NCI-H345 (cell line): ENCODE results near the gene DQX1.
A peak's percentile ranks its signal among the peaks of the same experiment; 100 is the strongest.

ENCODE experiments used
- DNase-seq: peaks from one replicate; lab custom pipeline; 2025; lab: John Stamatoyannopoulos, UW

The DQX1 gene

DNA sequence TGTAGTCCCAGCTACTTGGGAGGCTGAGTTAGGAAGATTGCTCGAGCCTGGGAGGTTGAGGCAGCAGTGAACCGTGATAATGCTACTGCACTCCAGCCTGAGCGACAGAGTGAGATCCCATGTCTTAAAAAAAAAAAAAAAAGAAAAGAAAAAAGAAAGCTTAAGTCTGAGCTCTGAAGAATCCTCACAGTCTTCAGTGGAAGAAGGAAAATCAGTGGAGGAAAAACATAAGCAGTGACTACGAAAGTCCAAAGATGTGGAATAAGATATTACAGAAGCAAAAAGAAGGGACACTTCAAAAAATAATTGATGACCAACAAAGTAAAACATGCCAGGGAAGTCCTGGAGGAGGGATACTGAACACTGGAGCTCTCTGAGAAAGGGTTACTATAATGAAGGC lies 15.8 kb downstream of the DQX1 start:
- DNase-seq = no peak

DNA sequence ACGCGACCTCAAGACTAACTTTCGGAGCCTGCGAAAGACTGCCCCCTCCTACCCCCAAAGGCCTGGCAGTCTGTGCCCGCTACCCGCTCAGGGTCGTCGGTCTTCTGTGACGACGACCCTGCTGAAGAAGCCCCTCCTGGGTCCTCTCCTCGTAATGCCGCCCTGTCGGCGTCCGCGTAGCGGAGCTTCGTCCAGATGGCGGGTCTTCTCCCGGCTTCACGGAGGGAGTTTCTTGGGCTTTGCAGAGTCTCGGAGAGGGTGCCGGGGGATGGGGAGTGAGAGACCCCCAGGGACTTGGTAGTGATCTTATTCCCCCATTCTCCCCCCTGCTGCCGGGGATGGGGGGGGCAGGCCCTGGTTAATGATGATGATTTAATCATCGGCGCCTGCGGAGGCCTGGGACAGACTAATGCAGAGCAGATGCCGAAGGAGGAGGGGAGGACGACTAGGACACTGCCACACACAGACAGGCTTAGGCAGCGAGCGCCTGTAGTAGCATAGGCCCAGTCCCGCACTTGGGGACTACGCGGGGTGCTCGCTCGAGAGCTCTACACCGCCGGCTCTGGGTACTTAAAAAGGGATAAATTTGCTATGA lies 18.0 kb downstream of the DQX1 start:
- peak; percentile 21 for DNase-seq

GRCh38 chr2:74507145-74507925 lies 18.7 kb downstream of the DQX1 start, which contains the start of gene PCGF1:
Gene PCGF1 (minus strand): TSS chr2:74507695. CDS start chr2:74507668, 27 bp downstream.
- DNase-seq = peak; percentile 99

GRCh38 chr2:74505448-74506246 lies 20.4 kb downstream of the DQX1 start:
- no peak for DNase-seq

GRCh38 chr2:74504591-74504990 lies 21.4 kb downstream of the DQX1 start:
- DNase-seq = no peak

GRCh38 chr2:74503506-74504475 lies 22.2 kb downstream of the DQX1 start:
- DNase-seq = no peak

DNA sequence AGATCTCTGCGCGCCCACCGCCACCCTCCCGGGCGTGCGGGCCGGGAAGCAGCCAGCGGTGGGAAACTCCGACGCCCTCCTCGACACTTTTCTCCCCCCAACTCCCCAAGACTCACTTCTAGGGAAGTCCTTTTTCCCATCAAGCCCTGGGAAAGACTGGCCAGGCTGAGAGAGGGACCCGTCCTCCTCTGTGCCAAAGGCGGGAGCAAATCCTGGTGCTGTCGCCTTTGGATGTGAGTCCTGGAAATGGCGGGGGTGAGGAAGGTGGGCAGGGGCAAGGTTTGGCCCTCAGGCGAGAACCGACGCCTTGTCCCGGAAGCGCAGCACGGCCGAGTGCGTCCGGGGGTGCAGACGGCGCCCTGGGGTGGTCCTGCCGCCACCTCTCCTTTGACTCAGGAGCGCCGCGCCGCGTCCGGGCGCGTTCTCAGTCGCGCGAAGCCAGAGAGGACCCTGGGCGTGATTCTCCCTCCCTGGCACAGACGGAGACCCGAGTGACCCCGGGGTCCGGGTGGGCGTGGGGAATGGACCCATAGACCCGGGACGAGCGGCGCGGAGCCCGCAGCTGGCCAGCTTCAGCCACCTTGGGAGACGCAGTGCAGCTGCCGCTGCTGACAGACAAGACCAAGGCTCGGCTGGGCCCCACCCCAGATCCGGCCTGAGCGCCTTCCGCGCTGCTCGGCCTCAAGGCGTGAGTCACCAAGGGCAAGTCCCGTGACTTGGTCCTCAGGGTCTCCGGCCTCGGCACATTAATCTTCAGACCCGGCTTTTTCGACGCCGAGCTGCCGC lies 23.1 kb downstream of the DQX1 start:
- DNase-seq = peak; percentile 7

DNA sequence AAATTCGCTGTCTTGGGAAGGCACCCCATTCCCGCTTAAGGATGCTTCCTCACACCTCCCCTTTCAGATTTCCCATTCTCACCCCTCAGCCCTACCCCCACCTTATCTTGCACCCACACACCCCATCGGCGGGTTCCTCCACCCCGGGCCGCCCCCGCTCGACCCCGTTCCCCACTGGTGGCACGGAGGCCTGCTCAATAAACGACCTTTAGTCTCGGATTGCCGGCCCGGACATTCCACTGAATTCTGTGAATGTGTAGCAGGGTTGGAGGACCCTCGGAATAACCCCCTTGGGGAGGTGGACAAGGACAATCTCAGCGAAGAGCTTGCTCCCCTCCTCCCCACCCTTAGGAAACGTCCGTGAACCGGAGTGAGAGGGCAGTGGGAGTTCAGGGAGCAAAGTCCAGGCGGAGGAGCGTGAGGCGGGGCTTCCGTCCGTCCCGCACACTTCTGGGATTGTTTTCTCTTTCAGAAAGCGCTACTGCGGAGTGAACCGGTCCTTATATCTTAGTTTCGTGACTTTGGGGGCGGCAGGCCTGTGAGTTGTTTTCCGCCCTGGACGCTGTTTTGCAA lies 23.8 kb downstream of the DQX1 start:
- DNase-seq = no peak

DNA sequence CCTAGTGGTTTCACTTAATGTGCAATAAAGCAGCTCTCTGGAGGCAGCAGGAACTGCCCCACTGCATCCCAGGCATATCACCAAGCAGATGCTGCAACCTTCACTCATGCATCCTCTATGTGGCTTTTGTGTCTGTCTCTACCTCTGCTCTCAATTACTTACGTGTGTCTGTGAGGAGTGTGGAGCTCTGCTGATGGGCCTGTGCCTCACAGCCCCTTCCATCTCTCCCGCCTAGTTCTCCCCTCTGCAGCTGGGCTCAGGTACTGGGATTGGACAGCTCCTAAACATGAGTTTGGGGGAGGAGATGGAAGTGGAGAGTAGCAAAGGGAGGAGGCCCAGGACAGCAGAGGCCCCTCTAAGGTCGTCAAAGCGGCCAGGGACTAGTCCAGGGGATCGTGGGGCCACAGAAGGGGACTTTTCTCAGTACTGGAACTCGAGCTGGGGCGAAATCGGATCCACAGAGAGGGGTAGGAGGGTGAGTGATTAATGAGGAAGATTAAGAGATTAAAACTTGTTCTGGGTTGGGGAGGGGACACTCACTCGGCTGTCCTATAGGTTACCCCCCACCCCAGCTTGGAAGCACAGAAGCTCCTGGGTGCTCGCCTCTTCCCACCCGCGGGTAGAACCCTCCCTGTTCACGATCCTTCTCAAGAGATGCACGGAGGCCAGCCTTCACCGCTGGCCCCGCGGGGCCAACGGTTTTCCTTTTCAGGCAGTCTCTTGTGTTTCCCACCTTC lies 24.5 kb downstream of the DQX1 start:
- no peak for DNase-seq

GRCh38 chr2:74500578-74500946 lies 25.5 kb downstream of the DQX1 start:
- no peak for DNase-seq

- DNase-seq = no peak
Measured at GRCh38 chr2:74499940-74500577, 26.0 kb downstream of the DQX1 start.

DNA sequence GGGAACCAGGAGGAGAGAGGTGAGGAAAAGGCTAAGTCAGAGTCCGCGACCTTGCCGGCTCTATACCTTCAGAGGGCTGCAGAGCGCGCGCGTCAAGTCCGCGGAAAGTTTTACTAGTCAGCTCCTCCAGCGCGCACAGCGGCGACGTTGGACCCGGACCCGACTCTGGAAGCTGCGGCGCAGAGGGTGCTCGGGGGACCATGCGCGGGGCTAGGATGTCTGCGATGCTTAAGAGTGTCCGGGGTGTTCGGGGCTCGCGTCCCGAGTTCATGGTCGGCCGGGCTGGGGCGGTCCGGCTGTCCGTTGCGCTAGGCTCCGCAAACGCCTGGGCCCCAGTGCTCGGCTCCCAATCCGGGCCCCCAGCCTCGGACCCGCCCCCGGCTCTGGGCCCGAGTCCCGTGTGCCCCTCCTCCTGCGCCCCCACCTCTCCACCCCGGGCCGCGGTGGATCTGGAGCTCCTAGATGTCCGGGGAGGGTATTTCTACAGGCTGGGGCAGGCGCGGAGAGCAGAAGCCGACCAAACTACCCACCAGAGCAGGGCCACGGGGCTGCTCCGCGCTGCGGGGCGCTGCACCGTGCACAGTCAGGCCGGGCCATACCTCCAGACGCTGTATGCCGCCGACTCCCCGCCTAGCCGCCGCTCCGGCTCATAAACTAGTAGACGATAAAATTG lies 26.6 kb downstream of the DQX1 start, which contains the start of gene LBX2:
TSS of gene LBX2 (minus strand) at position 337 of the 673 bp plus-strand sequence. CDS start at position 271, 66 bp downstream.
- DNase-seq = no peak

- DNase-seq = no peak
Measured at GRCh38 chr2:74498500-74499266, 27.3 kb downstream of the DQX1 start.

- DNase-seq = peak; percentile 16
Measured at GRCh38 chr2:74497777-74498499, 28.1 kb downstream of the DQX1 start.

DNA sequence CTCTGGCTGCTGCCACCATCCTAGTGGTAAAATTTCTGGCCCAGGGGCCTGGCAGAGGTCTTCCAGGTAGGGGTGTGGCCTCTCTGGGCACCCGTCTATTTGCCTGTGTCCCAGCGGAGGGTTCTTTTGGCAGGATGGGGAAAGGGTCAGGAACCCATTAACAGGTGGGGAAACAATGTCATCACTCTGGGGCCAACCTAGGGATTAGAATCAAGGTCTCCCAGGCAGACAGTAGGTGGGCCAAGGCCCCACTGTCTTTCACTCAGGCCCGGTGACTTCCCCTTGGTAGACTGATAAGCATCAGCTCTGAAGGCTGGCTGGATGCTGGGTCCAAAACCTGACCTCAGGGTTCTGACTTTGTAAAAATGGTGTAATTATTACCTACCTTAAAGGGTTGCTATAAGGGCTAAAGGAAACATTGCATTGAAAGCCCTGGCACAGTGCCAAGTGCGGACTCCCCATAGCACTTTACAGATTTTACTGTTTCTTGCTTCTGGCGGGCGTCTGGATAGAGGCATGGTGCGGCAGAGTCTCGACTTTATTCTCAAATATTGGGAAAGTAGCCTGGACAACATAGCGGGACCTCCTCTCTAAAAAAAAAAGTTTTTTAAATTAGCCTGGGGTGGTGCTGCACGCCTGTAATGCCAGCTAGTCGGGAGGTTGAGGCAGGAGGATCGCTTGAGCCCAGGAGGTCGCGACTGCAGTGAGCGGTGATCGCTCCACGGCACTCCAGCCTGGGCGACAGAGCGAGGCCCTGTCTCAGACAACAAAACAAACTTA lies 28.8 kb downstream of the DQX1 start:
- DNase-seq = no peak

- no peak for DNase-seq
Measured at GRCh38 chr2:74495440-74495839, 30.6 kb downstream of the DQX1 start.
